CD4-positive, alpha-beta T cell treated with Interferon alpha-2 for 1 hour (primary cell): ENCODE results near the gene RPLP2.

Experiments used
- DNase-seq, 2 donors: peaks; one replicate each; pipeline ENCODE4 v3.0.0-alpha.2; 2020 to 2022

RPLP2 gene

GRCh38 chr11:853682-854448 lies 44.1 kb downstream of the RPLP2 start:
- DNase-seq, result no peak

GRCh38 chr11:854601-855329 lies 45.0 kb downstream of the RPLP2 start:
- no peak for DNase-seq

- DNase-seq, result no peak
These were observed 45.5 kb downstream of the RPLP2 start for GRCh38 chr11:855330-855674.

GRCh38 chr11:855796-856195 lies 46.0 kb downstream of the RPLP2 start:
- DNase-seq, result no peak

GRCh38 chr11:856397-856796 lies 46.6 kb downstream of the RPLP2 start:
- no peak for DNase-seq

- no peak for DNase-seq
These were observed 48.4 kb downstream of the RPLP2 start for GRCh38 chr11:858053-858761.

GRCh38 chr11:858762-859339 lies 49.1 kb downstream of the RPLP2 start:
- DNase-seq, result no peak

- no peak for DNase-seq
These were observed 49.8 kb downstream of the RPLP2 start for GRCh38 chr11:859394-860131.

- DNase-seq, result no peak
These were observed 50.7 kb downstream of the RPLP2 start for GRCh38 chr11:860234-861104.

- DNase-seq, result no peak
These were observed 51.3 kb downstream of the RPLP2 start for GRCh38 chr11:861105-861479.

- DNase-seq, result no peak
These were observed 52.4 kb downstream of the RPLP2 start for GRCh38 chr11:862081-862661.
